ENCODE data around the gene PPFIA1. TPM values are rescaled to one million over a fixed set of nuclear protein-coding genes. Genes with fewer than 3 reads are reported as not detected.

PPFIA1 gene
- total and polyA plus RNA-seq, 2 of the 8 experiments (the other 6 are each of a cell fraction or from before 2014, with no cell fraction given) = 44.3 to 73.5 TPM

DNA sequence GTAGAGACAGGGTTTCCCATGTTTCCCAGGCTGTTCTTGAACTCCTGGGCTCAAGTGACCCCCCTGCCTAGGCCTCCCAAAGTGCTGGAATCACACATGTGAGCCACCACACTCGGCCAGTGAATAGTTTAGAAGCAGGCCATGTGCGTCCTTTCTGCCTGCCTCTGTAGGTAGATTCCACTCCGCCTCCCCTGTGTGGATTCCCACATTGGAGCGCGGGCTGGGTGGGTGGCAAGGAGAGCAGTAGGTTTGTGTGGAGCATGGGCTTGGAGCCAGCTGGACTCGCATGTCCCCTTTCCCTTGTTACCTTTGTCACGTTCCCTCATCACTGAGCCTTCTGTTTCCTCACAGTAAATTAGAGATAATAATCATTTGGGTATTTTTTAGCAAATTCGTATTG is 21.7 kb downstream of the PPFIA1 start:
- H3K27ac ChIP-seq (ENCODE audit: low read depth, low read length) = no peak overlapping the region
- TF ChIP-seq ATF2 (IDR thresholded peaks at IDR 0.05; ENCODE audit: low read length) (no peak), HDAC6 (IDR thresholded peaks at IDR 0.05; ENCODE audit: low read depth, low read length) (no peak), ASH2L (IDR thresholded peaks at IDR 0.05; ENCODE audit: low read length) (no peak), TCF12 (IDR thresholded peaks at IDR 0.05; ENCODE audit: low read depth, low read length) (no peak), GTF2F1 (IDR thresholded peaks at IDR 0.05; ENCODE audit: borderline replicate concordance, low read depth, low read length) (no peak), MAFK (IDR thresholded peaks at IDR 0.05; ENCODE audit: low read depth, low read length) (no peak), RAD21 (IDR thresholded peaks at IDR 0.05 in 1 of 2, conservative IDR thresholded peaks at IDR 0.05 in 1 of 2; ENCODE audit: low read depth in 2 of 2, low read length in 2 of 2) (no peak)
- TF ChIP-seq, protein P1, sequence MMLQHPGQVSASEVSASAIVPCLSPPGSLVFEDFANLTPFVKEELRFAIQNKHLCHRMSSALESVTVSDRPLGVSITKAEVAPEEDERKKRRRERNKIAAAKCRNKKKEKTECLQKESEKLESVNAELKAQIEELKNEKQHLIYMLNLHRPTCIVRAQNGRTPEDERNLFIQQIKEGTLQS (IDR thresholded peaks at IDR 0.05; ENCODE audit: insufficient read depth, low read depth, low read length) = no peak
- TF ChIP-seq, protein P2, sequence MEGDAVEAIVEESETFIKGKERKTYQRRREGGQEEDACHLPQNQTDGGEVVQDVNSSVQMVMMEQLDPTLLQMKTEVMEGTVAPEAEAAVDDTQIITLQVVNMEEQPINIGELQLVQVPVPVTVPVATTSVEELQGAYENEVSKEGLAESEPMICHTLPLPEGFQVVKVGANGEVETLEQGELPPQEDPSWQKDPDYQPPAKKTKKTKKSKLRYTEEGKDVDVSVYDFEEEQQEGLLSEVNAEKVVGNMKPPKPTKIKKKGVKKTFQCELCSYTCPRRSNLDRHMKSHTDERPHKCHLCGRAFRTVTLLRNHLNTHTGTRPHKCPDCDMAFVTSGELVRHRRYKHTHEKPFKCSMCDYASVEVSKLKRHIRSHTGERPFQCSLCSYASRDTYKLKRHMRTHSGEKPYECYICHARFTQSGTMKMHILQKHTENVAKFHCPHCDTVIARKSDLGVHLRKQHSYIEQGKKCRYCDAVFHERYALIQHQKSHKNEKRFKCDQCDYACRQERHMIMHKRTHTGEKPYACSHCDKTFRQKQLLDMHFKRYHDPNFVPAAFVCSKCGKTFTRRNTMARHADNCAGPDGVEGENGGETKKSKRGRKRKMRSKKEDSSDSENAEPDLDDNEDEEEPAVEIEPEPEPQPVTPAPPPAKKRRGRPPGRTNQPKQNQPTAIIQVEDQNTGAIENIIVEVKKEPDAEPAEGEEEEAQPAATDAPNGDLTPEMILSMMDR (IDR thresholded peaks at IDR 0.05; ENCODE audit: control extremely low read depth in 1 of 3, insufficient read depth in 1 of 3, low read depth in 1 of 3, low read length in 3 of 3) = no peak

More for the DNA sequence above, 21.7 kb downstream of the PPFIA1 start:
- Histone ChIP-seq H2BK20ac (ENCODE audit: low read length) (no peak overlapping the region), H3K14ac (ENCODE audit: insufficient read length) (no peak overlapping the region), H3K4me3 (ENCODE audit: extremely low read depth in 1 of 4, insufficient read depth in 2 of 4, low read depth in 3 of 4, low read length in 4 of 4) (no peak overlapping the region), H4K8ac (ENCODE audit: extremely low read depth, insufficient read depth, low read length) (no peak overlapping the region), H3K4me2 (ENCODE audit: insufficient read depth in 1 of 2, low read depth in 2 of 2, low read length in 2 of 2) (no peak overlapping the region), H2BK5ac (ENCODE audit: low read depth, low read length) (no peak overlapping the region), H2BK120ac (replicated peaks; ENCODE audit: low read depth, low read length) (no peak overlapping the region), H2AK5ac (ENCODE audit: low read depth, low read length) (no peak overlapping the region), H3K23me2 (ENCODE audit: low read depth, low read length) (no peaks in the 10 kb centered on the region), H3K36me3 (ENCODE audit: control insufficient read depth in 2 of 4, insufficient read depth in 4 of 4, low read length in 3 of 4) (peaks cover 0 to 30% (median 12%) of the 10 kb centered on the region in 4 experiments; a peak in 5 of 8 replicates), H3K4me1 (replicated peaks in 1 of 4; ENCODE audit: control insufficient read depth in 3 of 4, insufficient read depth in 4 of 4, low read length in 3 of 4) (no peaks in the 10 kb centered on the region), H4K5ac (ENCODE audit: insufficient read length, low read depth, low read length) (no peak overlapping the region), H4K91ac (replicated peaks; ENCODE audit: insufficient read length, low read length) (no peak overlapping the region), H2BK15ac (ENCODE audit: low read length) (no peak overlapping the region), H3K23ac (ENCODE audit: insufficient read length) (no peak overlapping the region), H3K27me3 (replicated peaks in 1 of 4; ENCODE audit: control insufficient read depth in 3 of 4, extremely low read depth in 1 of 4, insufficient read depth in 3 of 4, low read length in 3 of 4) (no peaks in the 10 kb centered on the region), H3K79me1 (ENCODE audit: low read depth, low read length) (peaks cover 5% of the 10 kb centered on the region), H3K9me3 (ENCODE audit: insufficient read depth in 2 of 2, low read depth in 1 of 2, low read length in 1 of 2) (peaks cover 0 to 3% of the 10 kb centered on the region in 2 experiments; a peak in 1 of 4 replicates), H2BK12ac (ENCODE audit: low read depth, low read length) (no peak overlapping the region), H3K9ac (replicated peaks in 1 of 4; ENCODE audit: extremely low read depth in 1 of 4, low read depth in 3 of 4, low read length in 3 of 4) (no peak overlapping the region), H3K79me2 (ENCODE audit: control insufficient read depth in 1 of 2, insufficient read depth in 2 of 2, low read length in 2 of 2) (peaks cover 0 to 63% of the 10 kb centered on the region in 2 experiments; a peak in 2 of 4 replicates), H3K18ac (ENCODE audit: extremely low read depth, low read length) (no peak overlapping the region), H4K20me1 (replicated peaks in 1 of 2; ENCODE audit: control insufficient read depth in 1 of 2, insufficient read depth in 2 of 2, low read length in 2 of 2) (peaks cover 6 to 7% of the 10 kb centered on the region in 2 experiments), H3K56ac (replicated peaks; ENCODE audit: insufficient read length, low read depth, low read length) (no peak overlapping the region), H3K4ac (replicated peaks; ENCODE audit: insufficient read length, low read depth, low read length) (no peak overlapping the region), H2AFZ (ENCODE audit: low read length) (no peak overlapping the region)
- CTCF ChIA-PET (ENCODE audit: partially characterized antibody) = interaction anchor here (1.8 kb wide), 1 partner anchor 9 kb away, joined by 10 read pairs; no protein-coding TSS in a partner anchor
- POLR2A ChIA-PET (ENCODE audit: partially characterized antibody) = no interaction called here
- DNase-seq (ENCODE audit: low read depth in 1 of 2, low spot score in 2 of 2) (no peak), FAIRE-seq (no peak)
- 89% methylated on average over 8 of the region's 8 CpGs; no CpG with 5 or more reads in 1 of the 2 experiments for WGBS, 2 experiments (ENCODE audit: extremely low coverage in 1 of 2, insufficient coverage in 1 of 2, insufficient read length in 1 of 2, insufficient replicate concordance in 2 of 2, low coverage in 1 of 2, low lambda C conversion rate in 2 of 2, missing lambda C conversion rate in 1 of 2)

All from H1 (cell line).